ENCODE measurements around the gene ERGIC3.

DNA sequence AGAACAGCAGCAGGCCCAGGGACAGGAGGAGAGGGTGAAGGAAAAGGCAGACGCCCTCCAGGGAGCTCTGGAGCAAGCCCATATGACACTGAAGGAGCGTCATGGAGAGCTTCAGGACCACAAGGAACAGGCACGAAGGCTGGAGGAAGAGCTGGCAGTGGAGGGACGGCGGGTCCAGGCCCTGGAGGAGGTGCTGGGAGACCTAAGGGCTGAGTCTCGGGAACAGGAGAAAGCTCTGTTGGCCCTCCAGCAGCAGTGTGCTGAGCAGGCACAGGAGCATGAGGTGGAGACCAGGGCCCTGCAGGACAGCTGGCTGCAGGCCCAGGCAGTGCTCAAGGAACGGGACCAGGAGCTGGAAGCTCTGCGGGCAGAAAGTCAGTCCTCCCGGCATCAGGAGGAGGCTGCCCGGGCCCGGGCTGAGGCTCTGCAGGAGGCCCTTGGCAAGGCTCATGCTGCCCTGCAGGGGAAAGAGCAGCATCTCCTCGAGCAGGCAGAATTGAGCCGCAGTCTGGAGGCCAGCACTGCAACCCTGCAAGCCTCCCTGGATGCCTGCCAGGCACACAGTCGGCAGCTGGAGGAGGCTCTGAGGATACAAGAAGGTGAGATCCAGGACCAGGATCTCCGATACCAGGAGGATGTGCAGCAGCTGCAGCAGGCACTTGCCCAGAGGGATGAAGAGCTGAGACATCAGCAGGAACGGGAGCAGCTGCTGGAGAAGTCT, 37.9 kb upstream of the ERGIC3 start:
- TF ChIP-seq CTCF (IDR thresholded peaks at IDR 0.05) = no peak
- TF ChIP-seq POLR2A (IDR thresholded peaks at IDR 0.05) = no peak

All from heart left ventricle (tissue), 13 donors.